HL-60/S4 treated with phorbol 12-myristate 13-acetate at 8.2 ng/mL for 4 days and 3 days (cell line): ENCODE measurements around the gene ITCH.
"Not testable (repeated sequence)": the region's sequence is repeated elsewhere in the genome, so short reads cannot be mapped to it uniquely, and the experiment has no call there.

Experiments used
- in situ Hi-C: fragments of 300-500 bp; cut with MboI; formaldehyde crosslinking; loops from 2 replicates; pipeline ENCODE4 v1.15.0; 2022; ENCODE audit warnings: low sequenced_read_pairs

The ITCH gene

DNA sequence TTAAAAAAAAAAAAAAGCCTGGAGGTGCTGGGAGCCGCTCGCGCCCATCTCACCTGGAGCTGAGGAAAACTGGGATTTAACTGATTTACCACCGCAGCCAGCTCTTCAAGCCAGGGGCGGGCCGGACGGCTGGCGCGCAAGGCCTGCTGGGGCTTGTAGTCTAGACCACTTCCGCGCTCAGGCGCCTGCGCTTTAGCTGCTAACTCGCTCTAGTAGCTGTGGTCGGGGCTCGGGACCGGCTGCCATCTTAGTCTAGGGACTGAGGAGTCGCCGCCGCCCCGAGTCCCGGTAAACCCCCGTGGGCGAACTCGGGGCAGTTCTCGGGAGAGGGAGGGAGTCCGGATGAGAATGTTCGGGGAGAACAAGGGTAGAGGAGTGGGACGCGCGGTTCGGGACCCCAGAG lies at the start of gene ITCH:
Gene ITCH (plus strand): TSS at position 212 of the 403 bp plus-strand sequence. CDS start 30,539 bp downstream, outside the sequence.
- in situ Hi-C loops: no loop called here

DNA sequence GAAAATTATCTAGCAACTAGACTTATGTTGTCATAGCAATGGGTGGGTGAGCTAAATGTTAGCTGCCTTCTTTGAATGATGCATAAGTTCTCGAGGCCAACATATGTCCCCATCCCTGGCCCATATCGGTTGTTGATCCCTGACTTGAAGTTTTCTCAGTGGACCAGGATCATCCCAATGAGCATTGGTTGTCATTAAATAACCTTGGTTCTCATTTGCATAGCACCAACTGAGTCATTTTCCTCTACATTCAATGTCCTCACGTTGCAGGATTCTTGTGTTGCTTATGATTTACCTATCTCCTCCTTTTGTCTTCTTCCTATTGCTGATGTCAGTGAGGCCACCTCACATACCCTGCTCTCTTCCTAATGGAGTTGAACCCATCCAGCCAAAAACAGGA lies 47.8 kb upstream of the ITCH start:
- in situ Hi-C loops: no loop called here

DNA sequence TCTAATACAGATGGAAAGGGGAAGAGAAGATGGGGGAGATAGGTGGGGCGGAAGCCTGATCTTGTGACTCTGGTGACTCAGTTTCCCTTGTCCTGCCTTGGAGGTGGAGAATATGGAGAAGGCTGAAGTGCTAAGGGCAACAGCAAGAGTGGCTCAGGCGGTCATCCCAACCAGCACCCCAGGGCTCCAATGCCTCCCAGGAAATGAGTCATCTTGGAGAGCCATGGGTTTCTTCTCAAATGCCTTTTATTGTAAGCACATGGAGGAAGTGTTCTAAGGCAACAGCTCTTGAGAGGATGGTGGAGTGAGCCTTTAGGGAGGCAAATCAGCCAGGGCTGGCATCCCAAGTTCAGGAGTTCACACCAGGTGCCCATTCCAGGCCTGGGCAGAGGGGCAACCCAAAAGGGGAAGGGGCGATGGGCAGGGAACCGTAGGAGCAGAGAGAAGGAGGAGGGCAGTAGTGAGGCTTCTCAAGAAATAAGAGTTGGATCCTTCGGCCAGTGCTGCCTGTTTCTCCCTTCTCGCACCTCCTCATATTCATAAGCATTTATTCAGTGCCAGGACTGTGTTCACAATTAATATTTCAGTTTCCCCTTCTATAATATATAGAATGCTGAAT lies 46.8 kb upstream of the ITCH start:
- in situ Hi-C loops: no loop called here

DNA sequence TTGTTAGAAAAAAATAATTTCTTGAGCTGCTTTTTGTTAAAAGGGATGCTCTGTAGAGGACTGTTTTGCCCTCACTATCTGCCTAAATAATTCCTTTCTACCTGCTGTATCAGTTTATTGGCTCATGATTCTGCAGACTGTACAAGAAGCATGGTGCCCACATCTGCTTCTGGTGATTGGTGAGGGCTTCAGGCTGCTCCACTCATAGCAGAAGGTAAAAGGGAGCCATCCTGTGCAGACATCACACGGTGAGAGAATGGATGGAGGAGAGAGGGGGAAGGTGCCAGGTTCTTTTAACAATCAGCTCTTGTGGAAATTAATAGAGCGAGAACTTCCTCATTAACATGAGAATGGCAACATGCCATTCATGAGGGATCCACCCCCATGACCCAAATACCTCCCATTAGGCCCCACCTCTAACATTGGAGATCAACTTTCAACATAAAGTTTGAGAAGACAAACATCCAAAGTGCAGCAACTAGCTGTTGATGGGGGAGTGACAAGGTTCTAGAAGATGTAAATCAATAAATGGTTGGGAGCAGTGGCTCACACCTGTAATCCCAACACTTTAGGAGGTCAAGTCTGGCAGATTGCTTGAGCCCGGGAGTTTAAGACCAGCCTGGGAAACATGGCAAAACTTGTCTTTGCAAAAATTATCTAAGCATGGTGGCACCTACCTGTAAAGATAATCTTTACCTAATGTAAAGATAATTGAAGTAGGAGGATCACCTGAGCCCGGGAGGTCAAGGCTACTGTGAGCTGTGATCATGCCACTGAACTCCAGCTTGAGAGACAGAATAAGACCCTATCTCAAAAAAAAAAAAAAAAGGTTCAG lies 44.2 kb upstream of the ITCH start:
- in situ Hi-C loops: no loop called here

DNA sequence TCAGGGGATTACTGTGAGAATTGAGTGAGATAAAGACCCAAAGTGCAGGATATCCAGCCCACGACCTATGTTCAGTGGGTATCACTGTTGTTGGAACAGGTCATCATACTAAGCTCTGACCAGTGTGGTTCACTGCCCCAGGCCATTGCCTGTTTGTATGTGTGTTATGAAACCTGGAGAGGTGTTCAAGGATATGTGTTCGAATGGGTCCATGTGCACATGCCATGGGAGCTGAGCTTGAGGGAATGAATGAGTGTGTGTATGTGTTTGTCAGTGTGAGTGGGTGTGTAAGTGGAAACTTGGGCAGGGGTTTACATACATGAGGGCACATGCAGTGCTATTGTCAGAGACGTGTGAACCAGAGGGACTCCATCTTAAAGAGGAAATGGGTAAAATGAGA lies 42.2 kb upstream of the ITCH start:
- in situ Hi-C loops: no loop called here

DNA sequence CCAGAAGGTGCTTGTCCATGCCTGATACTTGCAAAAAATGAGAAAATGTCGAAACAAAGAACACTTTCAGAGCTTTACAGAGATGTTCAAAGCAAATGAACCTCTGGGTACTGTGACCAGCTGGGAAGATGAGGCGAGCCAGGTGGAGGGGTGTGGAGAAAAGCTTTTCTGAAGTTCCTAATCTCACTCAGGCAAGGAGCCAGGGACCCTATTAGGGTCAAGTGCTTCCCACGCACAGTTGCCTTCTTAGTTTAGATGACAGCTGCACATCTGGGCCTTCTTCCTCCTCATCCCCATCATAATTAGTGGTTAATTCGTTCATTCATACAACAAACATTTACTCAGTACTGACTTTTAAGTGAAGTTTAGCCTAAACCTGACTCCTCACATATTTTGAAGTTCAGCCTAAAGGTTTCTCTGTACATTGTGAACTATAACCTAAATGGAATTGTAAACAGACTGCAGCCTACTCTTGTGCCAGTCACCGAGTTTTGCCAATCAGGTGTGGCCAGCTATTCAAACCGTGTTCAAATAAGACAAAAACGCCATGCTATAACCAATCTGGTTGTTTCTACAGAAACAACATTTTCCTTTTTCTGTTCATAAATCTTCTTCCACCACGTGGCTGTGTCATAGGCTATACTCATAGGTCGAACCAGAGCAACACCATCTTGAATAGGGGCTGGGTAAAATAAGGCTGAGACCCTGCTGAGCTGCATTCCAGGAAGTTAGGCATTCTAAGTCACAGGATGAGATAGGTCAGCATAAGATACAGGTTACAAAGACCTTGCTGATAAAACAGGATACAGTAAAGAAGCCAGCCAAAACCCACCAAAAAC lies 40.6 kb upstream of the ITCH start:
- in situ Hi-C loops: no loop called here

DNA sequence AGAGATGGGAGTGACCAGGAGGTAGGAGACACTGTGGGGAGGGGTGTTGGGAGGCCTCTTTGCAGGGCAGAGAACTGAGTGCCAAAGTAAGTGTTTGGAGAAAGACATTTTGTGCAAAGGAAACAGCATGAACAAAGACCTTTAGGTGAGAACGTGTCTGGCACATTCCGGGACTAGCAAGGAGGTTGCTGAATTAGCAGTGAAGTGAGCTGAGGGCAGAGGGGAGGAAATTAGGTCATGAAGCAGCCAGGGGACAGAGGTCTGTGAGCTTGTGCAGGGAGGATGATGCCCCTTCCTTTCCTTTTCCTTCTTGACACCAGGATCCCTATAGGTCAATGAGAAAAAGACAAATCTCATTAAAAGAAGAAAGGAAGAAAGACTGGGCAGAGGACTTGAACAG lies 38.5 kb upstream of the ITCH start:
- in situ Hi-C loops: no loop called here

DNA sequence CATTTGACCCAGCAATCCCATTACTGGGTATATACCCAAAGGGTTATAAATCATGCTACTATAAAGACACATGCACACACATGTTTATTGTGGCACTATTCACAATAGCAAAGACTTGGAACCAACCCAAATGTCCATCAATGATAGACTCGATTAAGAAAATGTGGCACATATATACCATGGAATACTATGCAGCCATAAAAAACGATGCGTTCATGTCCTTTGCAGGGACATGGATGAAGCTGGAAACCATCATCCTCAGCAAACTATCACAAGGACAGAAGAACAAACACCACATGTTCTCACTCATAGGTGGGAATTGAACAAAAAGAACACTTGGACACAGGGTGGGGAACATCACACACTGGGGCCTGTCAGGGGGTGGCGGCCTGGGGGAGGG lies 34.9 kb upstream of the ITCH start:
- in situ Hi-C loops: not testable (repeated sequence)

DNA sequence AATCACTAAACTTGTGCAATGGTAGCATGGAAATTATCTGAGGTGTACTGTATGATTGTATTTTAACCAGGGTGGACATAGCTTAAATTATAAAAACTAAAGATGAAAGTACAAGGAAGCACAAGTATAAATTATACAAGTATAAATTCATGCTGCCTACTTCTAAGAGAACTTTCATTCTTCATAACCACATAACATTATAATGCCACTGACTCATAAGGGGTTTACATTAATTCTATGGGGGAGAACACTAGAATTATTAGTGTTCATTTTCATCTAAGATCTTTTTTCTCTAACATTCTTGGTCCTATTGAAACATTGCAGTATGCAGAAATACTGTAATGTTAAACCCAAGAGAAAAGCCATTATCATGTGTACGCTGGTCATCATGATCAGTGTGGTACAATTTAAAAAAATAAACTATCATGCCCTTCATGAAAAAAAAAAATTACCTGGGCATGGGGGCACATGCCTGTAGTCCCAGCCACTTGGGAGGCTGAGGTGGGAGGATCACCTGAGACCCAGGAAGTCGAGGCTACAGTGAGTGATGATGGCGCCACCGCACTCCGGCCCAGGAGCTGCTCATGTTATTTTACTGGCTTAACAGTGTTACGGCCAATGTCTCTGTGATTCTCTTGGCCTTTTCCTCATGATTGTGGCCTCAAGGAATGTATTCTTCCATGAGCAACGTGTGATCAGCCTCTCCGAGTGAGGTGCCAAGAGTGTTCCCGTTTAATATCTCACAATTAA lies 34.0 kb upstream of the ITCH start:
- in situ Hi-C loops: no loop called here

DNA sequence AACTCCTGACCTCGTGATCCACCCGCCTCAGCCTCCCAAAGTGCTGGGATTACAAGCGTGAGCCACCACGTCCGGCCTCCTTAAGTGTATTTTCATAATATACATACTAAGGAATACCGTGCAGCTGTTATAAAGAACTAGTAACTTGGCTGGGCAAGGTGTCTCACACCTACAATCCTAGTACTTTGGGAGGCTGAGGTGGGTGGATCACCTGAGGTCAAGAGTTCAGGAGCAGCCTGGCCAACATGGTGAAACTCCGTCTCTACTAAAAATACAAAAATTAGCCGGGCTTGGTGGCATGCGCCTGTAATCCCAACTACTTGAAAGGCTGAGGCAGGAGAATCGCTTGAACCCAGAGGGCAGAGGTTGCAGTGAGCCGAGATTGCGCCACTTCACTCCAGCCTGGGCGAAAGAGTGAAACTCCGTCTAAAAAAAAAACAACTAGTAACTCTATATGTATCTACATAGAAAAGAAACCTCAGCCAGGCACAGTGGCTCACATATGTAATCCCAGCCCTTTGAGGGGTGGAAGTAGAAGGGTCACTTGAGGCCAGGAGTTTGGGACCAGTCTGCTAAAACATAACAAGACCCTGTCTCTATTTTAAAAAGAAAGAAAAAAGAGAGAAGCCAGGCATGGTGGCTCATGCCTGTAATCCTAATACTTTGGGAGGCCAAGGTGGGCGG lies 32.1 kb upstream of the ITCH start:
- in situ Hi-C loops: not testable (repeated sequence)

DNA sequence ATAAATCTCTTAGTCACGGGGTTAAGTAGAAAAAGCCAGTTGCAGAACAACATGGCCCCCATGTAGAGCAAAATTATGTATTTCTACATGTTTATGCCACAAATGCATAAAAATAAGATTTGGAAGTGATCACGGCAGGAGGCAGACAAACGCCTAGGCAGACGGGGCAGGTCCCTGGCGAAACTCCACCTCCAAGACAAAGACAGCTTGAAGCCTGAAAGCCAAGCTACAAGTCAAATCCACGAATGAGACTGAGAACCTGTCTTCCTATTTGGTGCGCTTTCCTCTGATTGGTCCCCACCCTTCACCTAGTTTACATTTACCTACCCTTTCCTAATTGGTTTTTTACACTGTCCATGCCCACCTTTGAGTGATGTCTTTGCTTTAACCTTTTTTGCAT lies 31.2 kb upstream of the ITCH start:
- in situ Hi-C loops: no loop called here

DNA sequence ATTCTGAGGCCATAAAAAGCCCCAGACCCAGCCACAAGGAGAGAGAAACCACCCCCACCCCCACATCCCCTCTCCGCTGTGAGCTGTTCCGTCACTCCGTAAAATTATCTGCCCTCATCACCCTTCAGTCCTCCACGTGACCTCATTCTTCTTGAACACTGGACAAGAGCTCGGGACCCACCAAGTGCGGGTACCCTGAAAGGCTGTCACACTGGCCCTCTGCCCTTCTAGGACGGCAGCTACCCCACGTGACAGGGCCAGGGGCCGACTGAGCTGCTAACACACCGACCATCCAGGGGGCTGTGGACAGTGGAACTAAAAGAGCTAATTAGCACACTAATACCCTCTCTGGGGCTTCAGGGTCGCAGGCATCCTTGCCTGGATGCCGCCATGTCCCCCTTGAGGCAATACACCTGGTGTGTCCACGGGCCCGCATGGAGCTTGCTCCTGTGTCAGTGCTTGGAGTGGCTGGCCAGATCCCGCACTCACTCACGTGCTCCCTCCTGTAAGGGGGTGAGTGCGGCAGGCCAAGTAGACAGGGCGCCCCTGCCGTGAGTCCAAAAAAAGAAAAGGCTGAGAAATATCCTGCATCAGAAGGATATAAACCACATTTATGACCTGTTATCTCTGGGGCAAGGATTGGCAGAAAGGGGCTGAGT lies 30.7 kb upstream of the ITCH start:
- in situ Hi-C loops: no loop called here

DNA sequence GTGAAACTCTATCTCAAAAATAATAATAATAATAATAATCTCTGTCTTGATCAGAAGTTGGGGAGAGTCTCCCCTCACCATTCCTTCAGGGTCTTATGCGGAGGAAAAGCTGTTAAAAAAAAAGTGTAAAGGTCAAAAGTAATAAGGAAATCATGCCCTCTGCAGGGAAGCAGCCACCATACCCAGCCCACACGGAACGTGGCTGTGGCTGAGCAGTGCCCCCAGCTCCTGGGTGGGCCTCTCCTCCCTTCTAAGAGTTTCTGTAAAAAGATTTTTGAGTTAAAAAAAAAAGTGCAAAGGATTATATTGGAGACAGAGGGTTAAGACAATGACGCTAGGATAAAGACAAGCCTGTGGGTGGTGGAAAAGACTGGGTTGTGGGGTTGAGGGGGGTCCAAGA lies 29.3 kb upstream of the ITCH start:
- in situ Hi-C loops: no loop called here

DNA sequence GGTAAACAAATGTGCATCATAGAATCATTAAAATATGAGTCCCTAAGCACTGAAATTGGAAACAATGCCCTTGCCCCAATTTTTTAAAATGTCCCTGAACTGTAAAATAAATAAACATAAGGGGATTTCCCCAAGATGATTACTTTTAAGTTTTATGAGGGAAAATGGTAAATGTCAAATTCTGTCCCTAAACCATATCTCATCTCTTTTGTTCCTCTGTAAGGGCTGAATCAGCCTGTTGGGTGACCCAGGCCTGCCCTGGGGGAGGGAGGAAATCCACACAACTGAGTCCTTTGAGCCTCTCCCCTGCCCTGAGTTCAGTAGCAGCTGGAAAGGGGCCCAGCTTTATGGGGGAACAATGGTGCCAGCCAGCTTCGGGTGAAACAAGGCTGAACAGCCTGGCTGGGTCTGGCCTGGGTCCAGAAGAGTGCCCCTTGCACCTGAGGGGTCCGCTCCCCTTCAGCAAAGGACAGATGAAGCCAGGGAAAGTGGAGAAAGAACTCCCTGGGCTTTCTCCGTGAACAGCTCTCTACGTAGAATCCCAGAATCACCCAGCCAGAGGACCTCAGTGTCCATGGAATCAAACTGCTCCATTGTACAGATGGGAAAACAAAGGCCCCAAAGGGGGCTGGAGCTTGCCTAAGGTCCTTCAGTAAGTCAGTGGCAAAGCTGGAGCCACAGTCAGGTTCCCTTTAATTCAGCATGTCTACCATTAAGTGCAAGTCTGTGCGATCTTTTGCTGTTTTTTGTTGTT lies 28.2 kb upstream of the ITCH start:
- in situ Hi-C loops: no loop called here

DNA sequence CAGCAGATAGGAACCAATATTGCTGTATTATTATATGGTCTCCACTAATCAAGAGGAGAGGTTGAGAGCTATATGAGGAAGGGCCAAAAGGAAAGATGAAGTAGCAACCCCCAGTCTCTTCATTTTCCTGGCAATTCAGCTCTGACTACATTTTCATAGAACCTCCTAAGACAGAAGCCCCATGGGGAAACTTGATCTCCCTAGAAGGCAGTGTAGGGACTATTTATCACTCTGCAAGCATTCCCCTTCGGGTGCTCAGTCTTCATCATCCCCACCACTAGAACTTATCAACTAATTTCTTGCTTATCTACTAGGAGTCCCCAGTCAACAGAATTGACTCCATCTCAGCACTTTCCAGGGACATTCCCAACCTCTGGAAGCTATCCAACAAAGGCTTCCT lies 25.5 kb upstream of the ITCH start:
- in situ Hi-C loops: no loop called here

DNA sequence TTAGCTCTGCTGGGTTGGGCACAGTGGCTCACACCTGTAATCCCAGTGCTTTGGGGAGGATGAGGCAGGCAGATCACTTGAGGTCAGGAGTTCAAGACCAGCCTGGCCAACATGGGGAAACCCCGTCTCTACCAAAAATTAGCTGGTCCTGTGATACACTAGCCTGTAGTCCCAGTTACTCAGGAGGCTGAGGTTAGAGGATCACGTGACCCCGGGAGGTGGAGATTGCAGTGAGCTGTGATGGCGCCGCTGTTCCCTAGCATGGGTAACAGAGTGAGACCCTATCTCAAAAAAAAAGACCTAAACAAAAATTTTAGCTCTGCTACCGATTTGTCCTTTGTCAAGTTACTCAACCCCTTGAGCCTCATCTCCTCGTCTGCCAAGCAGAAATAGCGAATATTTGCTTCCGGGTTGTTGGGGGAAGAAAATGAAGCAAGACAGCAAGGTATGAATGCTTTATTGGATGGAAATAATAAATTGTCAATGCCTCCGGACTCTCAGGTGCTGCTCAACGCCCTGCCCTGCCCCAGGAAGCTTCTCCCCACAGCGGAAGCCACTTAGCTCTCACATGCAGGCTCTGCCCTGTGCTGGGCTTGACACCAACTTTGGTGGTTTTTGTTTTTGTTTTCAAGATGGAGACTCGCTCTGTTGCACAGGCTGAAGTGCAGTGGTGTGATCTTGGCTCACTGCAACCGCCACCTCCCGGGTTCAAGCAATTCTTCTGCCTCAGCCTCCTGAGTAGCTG lies 24.9 kb upstream of the ITCH start:
- in situ Hi-C loops: no loop called here

DNA sequence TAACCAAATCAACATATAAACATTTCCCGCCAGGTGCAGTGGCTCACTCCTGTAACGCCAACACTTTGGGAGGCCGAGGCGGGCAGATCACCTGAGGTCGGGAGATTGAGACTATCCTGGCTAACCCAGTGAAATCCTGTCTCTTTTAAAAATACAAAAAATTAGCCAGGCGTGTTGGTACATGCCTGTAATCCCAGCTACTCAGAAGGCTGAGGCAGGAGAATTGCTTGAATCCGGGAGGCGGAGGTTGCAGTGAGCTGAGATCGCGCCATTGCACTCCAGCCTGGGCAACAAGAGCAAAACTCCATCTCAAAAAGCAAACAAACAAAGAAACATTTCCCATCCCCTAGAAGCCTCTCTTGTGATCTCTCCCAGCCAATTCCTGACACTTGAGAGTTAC lies 22.3 kb upstream of the ITCH start:
- in situ Hi-C loops: not testable (repeated sequence)

DNA sequence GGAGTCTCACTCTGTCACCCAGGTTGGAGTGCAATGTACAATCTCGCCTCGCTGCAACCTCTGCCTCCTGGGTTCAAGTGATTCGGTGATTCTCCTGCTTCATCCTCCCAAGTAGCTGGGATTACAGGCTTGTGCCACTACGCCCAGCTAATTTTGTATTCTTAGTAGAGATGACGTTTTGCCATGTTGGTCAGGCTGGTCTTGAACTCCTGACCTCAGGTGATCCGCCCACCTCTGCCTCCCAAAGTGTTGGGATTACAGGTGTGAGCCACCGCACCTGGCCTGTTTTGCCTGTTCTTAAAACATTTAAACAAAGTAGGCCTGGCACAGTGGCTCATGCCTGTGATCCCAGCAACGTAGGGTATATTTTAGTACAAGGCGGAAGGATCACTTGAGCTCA lies 21.9 kb upstream of the ITCH start:
- in situ Hi-C loops: not testable (repeated sequence)
